SIG-M5 treated with dmso at 0.1 percent for 504 hours (cell line): ENCODE results near the gene ZNF780A.
A peak's percentile ranks its signal among the peaks of the same experiment; 100 is the strongest.
"Not testable (repeated sequence)": the region's sequence is repeated elsewhere in the genome, so short reads cannot be mapped to it uniquely, and the experiment has no call there.

Source experiments
- DNase-seq: peaks from one replicate; lab custom pipeline; 2025; ENCODE audit not compliant: unreplicated experiment; lab: John Stamatoyannopoulos, UW

The ZNF780A gene

DNA sequence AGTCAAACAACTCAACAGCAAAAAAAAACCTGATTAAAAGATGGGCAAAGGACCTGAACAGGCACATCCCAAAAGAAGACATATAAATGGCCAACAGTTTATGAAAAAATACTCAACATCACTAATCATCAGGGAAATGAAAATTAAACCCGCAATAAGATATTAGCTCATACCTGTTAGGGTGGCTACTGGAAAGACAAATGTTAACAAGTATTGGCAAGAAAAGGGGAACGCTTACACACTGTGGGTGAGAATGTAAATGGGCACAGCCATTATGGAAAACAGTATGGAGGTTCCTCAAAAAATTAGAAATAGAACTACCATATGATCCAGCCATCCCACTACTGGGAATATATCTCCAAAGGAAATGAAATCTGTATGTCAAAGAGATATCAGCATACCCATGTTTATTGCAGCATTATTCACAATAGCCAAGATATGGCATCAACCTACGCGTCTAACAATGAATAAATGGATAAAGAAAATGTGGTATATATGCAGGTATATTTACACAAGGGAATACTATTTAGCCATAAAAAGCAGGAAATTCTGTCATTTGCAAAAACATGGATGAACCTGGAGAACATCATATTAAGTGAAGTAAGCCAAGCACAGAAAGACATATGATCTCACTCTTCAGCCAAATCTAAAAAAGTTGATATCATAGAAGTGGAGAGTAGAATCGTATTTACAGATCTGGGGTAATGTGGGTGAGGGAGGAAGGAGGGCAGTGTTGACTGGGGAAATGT, 2.3 kb downstream of the ZNF780A start:
- DNase-seq, result no peak

DNA sequence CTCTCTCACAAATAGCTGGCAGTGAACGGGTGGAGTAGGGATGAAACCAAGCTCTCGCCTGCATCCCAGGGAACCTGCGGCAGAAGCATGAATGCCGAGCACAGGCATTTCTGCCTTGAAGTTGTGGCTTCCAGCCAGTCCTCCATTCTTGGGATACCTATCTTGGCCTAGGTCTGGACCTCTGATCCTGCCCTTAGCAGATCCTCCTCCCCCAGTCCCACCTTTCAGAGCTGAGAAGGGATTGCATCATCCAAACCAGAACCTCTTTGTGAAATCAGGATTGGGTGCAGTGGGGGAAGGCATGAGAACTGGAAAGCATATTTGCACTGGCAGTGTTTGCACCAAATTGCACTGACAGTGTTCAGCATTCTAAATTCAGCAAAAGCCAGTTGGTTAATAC, 5.8 kb downstream of the ZNF780A start:
- peak; percentile 13 for DNase-seq

DNA sequence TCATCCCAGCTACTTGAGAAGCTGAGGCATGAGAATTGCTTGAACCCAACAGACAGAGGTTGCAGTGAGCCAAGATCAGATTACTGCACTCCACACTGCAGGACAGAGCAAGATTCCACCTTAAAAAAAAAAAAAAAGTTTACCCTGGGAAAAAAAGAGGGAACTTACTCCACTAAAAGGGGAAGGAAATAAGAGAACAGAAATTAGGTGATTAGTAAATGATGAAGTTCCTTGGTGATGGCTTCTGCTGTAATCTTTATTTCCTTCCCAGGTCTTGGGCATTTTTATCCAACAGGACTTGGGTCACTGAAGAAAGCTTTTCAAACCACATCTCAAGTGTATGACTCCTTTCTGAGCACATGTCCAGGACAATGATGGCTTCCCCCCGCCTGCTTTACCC, 9.3 kb downstream of the ZNF780A start:
- DNase-seq, result peak; percentile 12

DNA sequence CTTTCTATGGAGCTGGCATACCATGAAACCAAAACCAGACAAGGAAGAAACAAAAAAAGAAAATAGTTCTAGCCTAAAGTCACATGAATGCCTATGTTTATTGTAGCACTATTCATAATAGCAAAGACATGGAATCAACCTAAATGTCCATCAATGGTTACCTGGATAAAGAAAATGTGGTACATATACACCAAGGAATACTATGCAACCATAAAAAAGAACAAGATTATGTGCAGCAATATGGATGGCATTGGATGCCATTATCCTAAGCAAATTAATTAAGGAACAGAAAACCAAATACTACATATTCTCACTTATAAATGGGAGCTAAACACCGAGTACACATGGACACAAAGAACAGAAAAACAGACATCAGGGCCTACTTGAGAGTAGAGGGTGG, 10.5 kb downstream of the ZNF780A start:
- no peak for DNase-seq

DNA sequence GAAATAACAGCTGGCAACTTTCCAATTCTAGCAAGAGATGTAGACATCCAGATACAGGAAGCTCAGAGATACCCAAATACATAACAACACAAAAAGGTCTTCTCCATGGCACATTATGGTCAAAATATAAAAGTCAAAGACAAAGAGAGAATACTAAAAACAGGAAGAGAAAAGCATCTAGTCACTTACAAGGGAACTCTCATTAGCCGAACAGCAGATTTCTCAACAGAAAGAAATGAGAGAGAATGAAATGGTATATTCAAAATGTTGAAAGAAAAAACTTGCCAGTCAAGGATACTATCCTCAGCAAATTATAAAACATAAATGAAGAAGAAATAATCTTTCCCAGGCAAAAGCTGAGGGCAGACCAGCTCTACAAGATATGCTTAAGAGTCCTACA, 12.4 kb downstream of the ZNF780A start:
- DNase-seq, result no peak

DNA sequence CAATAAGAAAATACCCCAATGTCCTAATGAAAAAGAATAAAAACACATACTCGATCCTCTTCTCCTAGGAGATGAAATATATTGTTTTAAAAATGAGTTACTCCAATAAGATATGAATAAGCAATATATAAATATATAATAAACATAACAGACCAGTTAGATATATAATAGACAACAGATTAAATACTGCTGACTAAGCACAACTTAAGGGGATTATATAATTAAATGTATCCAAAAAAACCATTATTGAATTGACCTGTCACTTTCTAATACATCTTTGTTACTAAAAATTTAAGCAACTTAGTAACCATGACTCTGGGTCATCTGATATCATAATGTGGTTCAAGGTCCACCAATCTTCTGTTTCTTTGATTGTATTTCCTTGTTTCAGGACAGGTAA, 20.7 kb downstream of the ZNF780A start:
- DNase-seq, result no peak

DNA sequence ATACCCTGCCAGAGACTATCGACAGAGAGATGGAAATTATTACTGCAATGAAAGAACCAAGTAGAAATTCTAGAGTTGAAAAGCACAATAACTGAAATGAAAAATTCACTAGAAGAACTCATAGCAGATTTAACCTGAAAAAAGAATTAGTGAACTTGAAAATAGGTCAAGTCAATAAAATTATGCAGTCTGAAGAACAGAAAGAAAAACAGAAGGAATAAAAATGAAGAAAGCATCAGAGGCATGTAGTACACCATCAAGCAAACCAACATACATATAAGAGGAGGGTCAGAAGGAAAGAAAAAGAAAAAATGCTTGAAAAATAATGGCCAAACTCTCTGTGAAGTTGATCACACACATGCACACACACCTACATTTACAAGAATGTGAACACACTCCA, 31.1 kb downstream of the ZNF780A start:
- DNase-seq, result no peak

DNA sequence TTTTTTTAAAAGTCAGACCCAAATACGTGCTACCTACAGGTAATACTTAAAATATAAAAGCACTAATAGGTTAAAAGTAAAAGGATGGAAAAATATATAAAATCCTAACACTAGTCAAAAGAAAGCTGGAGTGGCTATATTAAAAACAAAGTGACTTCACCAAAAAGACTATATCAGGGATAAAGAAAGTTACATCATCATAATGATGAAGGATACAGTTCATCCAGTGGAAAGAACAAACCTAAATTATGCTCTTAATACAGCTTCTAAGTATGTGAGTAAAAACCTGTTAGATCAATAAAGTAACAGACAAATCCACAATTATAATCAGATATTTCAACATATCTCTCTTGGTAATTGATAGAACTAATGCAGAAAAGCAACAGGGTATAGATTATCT, 33.6 kb downstream of the ZNF780A start:
- DNase-seq, result no peak

DNA sequence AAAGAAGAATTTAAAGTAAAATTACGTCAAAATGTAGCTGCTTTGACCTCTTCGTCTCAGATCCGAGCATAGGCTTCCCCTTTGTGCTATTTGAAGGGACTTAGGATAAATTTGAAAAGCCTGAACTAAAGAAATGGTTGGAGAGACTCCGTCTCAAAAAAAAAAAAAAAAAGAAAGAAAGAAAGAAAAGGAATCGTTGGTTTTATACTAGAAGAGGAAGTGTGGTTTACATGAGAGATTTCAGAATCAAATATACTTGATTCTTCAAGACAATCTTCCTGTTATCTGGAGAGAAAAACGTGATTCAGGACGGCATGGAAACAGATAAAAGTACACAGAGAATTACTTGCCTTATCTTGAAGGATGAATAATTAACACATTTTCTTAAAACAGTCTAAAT, 34.2 kb downstream of the ZNF780A start:
- DNase-seq, result no peak

DNA sequence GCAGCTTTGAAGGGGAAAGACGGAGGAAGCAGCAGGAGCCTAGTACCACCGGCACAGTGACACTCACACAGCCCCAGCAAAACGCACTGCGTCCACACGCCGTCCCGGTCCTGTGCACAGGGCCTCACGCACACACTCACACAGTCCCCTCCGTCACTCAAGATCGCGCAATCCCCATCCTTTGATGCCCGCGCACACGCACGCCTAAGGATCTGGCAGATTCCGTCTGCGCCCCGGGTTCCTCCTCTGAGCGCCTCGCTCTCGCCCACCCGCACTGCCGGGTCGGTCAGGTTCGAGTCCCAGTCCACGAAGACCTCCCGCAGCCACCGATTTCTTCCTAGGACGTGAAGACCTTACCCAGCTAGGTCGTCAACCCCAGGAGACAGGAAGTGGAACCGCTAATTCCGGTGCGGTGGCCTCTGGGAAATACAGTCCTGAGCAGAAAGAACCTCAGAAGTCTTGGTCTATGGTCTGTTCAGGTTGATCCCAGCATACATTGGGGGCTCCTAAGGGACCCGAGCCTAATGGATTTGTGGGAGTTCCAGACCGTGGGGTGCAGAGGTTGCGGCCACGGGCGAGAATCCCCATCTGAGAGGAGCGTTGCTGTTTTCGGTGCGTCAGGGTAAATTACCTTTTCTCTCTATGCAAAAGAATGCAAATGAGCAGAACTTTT, 34.8 kb downstream of the ZNF780A start, which contains the start of gene ZNF780B:
TSS of gene ZNF780B (minus strand) at position 400 of the 673 bp plus-strand sequence. CDS start 5,899 bp downstream, outside the sequence.
- DNase-seq, result peak; percentile 75

DNA sequence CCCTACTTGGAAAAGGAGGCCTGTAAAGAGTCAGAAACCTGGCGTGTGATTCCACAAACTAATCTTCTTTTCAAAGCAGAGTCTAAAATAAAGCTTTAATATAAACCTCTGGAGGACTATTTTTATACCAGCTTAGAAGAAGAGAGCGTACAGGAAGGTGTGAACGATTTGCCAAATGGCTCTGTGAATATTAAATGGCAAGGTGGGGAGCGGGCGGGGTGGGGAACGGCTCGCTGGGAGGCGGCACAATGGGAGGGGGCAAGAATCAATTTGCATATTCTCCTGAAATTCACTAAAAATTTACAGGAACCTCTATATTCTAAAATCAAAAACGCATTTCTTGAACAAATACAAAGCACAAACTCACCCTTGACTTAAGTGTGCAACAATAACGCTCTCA, 35.7 kb downstream of the ZNF780A start:
- DNase-seq, result no peak

DNA sequence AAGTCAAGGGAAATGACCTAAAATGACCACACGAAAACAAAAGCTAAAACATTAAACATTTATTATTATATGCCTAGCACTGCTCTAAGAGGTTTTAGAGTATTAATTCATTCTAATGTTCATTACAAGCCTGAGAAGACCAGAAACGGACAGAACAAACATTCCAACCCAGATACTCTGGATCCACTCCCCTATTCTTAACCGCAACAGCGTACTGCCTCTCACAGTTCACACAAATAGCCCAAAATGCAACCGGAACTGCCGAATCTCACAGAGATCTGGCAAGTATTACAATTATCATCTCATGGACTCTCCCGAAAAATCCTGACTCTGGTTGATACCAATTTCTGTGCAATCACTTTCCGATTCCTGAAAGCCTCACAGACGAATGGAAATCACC, 36.1 kb downstream of the ZNF780A start:
- DNase-seq, result no peak

DNA sequence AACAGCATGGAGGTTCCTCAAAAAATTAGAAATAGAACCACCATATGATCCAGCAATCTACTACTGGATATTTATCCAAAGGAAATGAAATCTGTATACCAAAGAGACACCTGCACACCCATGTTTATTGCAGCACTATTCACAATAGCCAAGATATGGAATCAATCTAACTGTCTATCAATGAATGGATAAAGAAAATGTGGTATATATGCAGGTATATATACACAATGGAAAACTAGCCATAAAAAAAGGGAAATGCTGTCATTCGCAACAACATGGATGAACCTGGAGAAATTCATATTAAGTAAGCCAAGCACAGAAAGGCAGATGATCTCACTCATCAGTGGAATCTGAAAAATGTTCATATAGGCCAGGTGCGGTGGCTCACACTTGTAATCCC, 37.3 kb downstream of the ZNF780A start:
- no peak for DNase-seq

DNA sequence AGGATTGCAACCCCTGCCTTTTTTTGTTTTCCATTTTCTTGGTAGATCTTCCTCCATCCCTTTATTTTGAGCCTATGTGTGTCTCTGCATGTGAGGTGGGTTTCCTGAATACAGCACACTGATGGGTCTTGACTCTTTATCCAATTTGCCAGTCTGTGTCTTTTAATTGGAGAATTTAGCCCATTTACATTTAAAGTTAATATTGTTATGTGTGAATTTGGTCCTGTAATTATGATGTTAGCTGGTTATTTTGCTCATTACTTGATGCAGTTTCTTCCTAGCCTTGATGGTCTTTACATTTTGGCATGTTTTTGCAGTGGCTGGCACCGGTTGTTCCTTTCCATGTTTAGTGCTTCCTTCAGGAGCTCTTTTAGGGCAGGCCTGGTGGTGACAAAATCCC, 49.0 kb downstream of the ZNF780A start:
- DNase-seq, result not testable (repeated sequence)

DNA sequence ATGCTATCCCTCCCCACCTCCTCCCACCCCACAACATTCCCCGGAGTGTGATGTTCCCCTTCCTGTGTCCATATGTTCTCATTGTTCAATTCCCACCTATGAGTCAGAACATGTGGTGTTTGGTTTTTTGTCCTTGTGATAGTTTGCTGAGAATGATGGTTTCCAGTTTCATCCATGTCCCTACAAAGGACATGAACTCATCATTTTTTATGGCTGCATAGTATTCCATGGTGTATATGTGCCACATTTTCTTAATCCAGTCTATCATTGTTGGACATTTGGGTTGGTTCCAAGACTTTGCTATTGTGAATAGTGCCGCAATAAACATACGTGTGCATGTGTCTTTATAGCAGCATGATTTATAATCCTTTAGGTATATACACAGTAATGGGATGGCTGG, 52.7 kb downstream of the ZNF780A start:
- DNase-seq, result not testable (repeated sequence)

DNA sequence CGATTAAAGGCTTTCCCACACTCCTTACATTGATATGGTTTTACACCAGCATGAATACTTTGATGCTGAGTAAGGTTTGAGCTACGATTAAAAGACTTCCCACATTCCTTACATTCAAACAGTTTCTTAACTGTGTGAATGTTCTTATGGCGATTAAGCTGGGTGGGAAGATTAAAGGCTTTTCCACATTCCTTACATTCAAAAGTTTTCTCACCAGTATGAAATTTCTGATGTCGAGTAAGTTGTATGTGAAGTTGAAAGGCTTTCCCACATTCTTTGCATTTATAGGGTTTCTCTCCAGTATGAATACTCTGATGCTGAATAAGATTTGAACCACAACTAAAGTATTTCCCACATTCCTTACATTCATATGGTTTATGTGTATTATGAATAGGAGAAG, 54.7 kb downstream of the ZNF780A start:
- no peak for DNase-seq

DNA sequence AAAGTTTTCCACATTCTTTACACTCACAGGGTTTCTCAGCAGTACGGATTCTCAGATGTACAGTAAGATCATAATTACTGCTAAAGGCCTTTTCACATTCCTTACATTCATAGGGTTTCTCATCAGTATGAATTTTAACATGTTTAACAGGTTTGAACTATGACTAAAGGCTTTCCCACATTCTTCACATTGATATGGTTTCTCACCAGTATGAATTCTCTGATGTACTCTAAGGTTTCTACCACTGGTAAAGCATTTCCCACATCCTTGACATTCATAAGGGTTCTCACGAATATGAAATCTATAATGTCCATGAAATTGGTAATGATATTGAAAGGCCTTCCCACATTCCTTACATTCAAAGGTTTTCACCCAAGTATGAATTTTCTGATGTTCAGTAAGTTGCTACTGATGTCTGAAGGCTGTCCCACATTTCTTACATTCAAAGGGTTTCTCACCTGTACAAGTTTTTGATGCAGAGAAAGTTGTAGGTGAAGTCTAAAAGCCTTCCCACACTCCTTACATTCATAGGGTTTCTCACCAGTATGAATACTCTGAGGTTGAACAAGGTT, 56.7 kb downstream of the ZNF780A start:
- DNase-seq, result no peak

DNA sequence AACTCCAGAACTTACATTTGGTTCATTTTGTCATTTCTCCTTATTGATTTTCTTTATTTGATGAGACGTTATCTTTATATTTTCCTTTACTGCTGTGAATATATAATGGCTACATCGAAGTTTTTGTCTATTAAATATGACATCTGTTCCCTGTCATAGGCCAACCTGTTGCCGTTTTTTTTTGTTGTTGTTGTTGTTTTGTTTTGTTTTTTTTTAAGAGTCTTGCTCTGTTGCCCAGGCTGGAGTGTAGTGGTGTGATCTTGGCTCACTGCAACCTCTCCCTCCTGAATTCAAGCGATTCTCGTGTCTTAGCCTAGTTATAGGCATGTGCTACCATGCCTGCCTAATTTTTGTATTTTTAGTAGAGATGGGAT, 64.2 kb downstream of the ZNF780A start:
- no peak for DNase-seq

DNA sequence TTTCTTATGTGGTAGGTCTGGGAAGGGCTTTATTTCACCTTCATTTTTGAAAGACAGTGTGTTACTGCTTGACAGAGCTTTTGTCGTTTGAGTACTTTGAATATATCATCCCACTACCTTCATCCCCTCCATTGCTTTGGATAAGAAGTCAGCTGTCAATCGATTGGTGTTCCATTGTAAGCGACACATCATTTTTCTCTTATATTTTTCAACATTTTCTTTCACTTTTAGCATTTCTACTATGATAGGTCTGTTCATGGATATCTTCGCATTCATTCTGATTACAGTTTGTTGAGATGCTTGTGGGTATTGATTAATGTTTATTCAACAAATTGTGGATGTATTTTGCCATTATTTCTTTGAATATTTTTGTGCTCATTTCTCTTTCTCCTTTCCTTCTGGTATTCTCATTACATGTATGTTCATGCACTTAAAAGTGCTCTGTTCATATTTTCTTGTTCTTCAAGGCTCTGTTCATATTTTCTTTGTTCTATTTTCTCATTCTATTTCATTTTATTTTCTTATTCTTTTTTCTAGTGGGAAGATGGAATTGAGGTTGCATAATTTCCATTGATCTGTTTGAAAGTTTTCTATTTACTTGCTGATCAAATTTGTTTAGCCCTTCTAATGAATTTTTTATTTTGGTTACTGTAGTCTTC, 64.7 kb downstream of the ZNF780A start:
- DNase-seq, result no peak

DNA sequence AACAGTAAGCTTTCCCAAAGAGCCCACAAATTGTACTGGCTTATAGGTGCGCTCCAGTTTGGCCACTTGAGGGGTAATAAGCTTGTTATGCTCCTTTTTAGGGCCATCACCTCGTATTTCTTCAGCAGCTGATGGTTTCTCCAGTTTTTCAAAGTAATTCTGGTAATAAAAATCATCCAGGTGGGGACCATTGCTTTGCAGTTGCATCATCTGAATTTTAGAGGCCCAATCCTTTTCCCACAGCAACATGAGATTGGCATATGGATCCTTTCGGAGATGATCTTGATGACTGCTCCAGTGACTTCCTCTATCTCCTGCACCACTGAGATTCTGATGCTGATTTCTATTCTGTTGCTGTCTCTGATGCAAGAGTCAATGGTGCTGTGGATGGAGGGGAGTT, 66.8 kb downstream of the ZNF780A start:
- no peak for DNase-seq
